Stimulated activated CD4-positive, alpha-beta T cell treated with anti-CD3 and anti-CD28 coated beads, Interleukin-4, amount 100 ng/mL, for 1 hour (primary cell): ENCODE results near the gene TCF3.
"Not testable (repeated sequence)": the region's sequence is repeated elsewhere in the genome, so short reads cannot be mapped to it uniquely, and the experiment has no call there.

Experiments used
- DNase-seq: peaks from one replicate; pipeline ENCODE4 v3.0.0-alpha.2; 2020

The TCF3 gene

GRCh38 chr19:1650650-1651567, 1.5 kb downstream of the TCF3 start:
- DNase-seq, result peak; percentile 68

GRCh38 chr19:1649706-1650649, 2.4 kb downstream of the TCF3 start:
- DNase-seq, result no peak

GRCh38 chr19:1648920-1649541, 3.4 kb downstream of the TCF3 start:
- DNase-seq, result no peak

GRCh38 chr19:1648459-1648849, 4.0 kb downstream of the TCF3 start:
- DNase-seq, result no peak

GRCh38 chr19:1647501-1648458, 4.6 kb downstream of the TCF3 start:
- no peak for DNase-seq

GRCh38 chr19:1646659-1647453, 5.6 kb downstream of the TCF3 start:
- no peak for DNase-seq

- no peak for DNase-seq
Observed at GRCh38 chr19:1646149-1646548, 6.3 kb downstream of the TCF3 start.

GRCh38 chr19:1645299-1645698, 7.1 kb downstream of the TCF3 start:
- no peak for DNase-seq

- no peak for DNase-seq
Observed at GRCh38 chr19:1644070-1644469, 8.3 kb downstream of the TCF3 start.

GRCh38 chr19:1640893-1641448, 11.4 kb downstream of the TCF3 start:
- DNase-seq, result not testable (repeated sequence)

GRCh38 chr19:1636325-1637236, 15.8 kb downstream of the TCF3 start:
- no peak for DNase-seq

- no peak for DNase-seq
Observed at GRCh38 chr19:1634938-1635243, 17.5 kb downstream of the TCF3 start.

- DNase-seq, result no peak
Observed at GRCh38 chr19:1634242-1634937, 18.0 kb downstream of the TCF3 start.

- no peak for DNase-seq
Observed at GRCh38 chr19:1633269-1633826, 19.1 kb downstream of the TCF3 start.

GRCh38 chr19:1632462-1633268, 19.8 kb downstream of the TCF3 start:
- no peak for DNase-seq

- DNase-seq, result no peak
Observed at GRCh38 chr19:1631557-1632100, 20.8 kb downstream of the TCF3 start.

- DNase-seq, result no peak
Observed at GRCh38 chr19:1630811-1631210, 21.6 kb downstream of the TCF3 start.

GRCh38 chr19:1630012-1630411, 22.4 kb downstream of the TCF3 start:
- no peak for DNase-seq
